Placental pericyte (primary cell): ENCODE measurements around the gene CCL4L2. TPM values are rescaled to one million over a fixed set of nuclear protein-coding genes. Genes with fewer than 3 reads are reported as not detected.

Source experiments
- small RNA-seq: library from RNA; depleted of rRNA; stranded (forward); fragments of <200 nt; gene quantifications from one replicate; pipeline ENCODE3, GENCODE V24; 2012; ENCODE audit warnings: low replicate concordance
- total RNA-seq: library from RNA; depleted of rRNA; stranded (reverse); fragments of >200 nt; gene quantifications from 2 replicates; pipeline ENCODE4 v1.2.3, GENCODE V29; 2012

The CCL4L2 gene
- total RNA-seq = not detected in 2 replicates

GRCh38 chr17:36210439-36211211 is at the start of gene CCL4L2:
CCL4L2 (plus strand) TSS chr17:36211063.

GRCh38 chr17:36176536-36176935 is 34.3 kb upstream of the CCL4L2 start, which contains the start of gene TBC1D3B:
TBC1D3B (minus strand) TSS chr17:36176636; CDS start chr17:36175050, 1,586 bp downstream.

Small RNA genes lying within 50 kb of the gene (small RNA-seq; reads per million reads assigned to genes)
- not detected for gene AC243829.3
- gene AC243829.6 = not detected

Other genes with a start within 250 kb of the CCL4L2 start
- not detected in 2 replicates for gene CCL16, start 229.6 kb upstream of the CCL4L2 start, total RNA-seq
- not detected in 2 replicates for gene CCL14, start 224.3 kb upstream of the CCL4L2 start, total RNA-seq
- gene CCL15, start 209.5 kb upstream of the CCL4L2 start, total RNA-seq = not detected in 2 replicates
- not detected in 2 replicates for gene CCL23, start 193.1 kb upstream of the CCL4L2 start, total RNA-seq
- not detected in 2 replicates for gene CCL18, start 146.8 kb upstream of the CCL4L2 start, total RNA-seq
- not detected in 2 replicates for gene CCL3, start 120.9 kb upstream of the CCL4L2 start, total RNA-seq
- not detected in 2 replicates for gene CCL4, start 107.2 kb upstream of the CCL4L2 start, total RNA-seq
- gene TBC1D3B, start 34.4 kb upstream of the CCL4L2 start, total RNA-seq = 0.29 and 1.8 TPM in 2 replicates
- not detected in 2 replicates for gene CCL3L1, start 14.3 kb upstream of the CCL4L2 start, total RNA-seq
- gene TBC1D3I, start 53.5 kb downstream of the CCL4L2 start, total RNA-seq = 0.44 TPM in 1 of 2 replicates, not detected in the other
- gene TBC1D3G, start 112.8 kb downstream of the CCL4L2 start, total RNA-seq = not detected in 2 replicates
- not detected in 2 replicates for gene TBC1D3H, start 177.4 kb downstream of the CCL4L2 start, total RNA-seq